AG04450 (cell line): ENCODE results near the gene HM13. TPM values are rescaled to one million over a fixed set of nuclear protein-coding genes. Genes with fewer than 3 reads are reported as not detected.

Experiments
- CTCF ChIA-PET: fragments of 300-600, 350-600 bp; formaldehyde crosslinking; extraction: SDS; loops from one replicate; lab custom pipeline; 2022; ENCODE audit warnings: antibody characterized with exemption, inconsistent platforms; lab: Charles Lee
- POLR2A ChIA-PET: fragments of 350-600 bp; formaldehyde crosslinking; extraction: SDS; loops from one replicate; lab custom pipeline; 2021; ENCODE audit warnings: antibody characterized with exemption, inconsistent platforms; lab: Yijun Ruan, JAX
- DNase-seq: peaks from one replicate; pipeline ENCODE4 v3.0.0-alpha.2; 2011; ENCODE audit warnings: low read depth, low spot score
- H3K27ac ChIP-seq: one replicate; pipeline ENCODE4 v1.5.1; 2012; ENCODE audit warnings: low read depth, low read length, control low read depth
- H3K27me3 ChIP-seq: one replicate; pipeline ENCODE4 v1.6.0; 2012; ENCODE audit warnings: low read length; ENCODE audit not compliant: control insufficient read depth, insufficient read depth
- H3K4me3 ChIP-seq: 2 replicates; pipeline ENCODE4 v1.5.1; 2011; ENCODE audit warnings: mild to moderate bottlenecking, low read depth, low read length, control low read depth
- H3K9me3 ChIP-seq: 2 replicates; pipeline ENCODE4 v1.5.1; 2012; ENCODE audit warnings: low read length; ENCODE audit not compliant: control insufficient read depth, insufficient read depth
- CTCF ChIP-seq: IDR thresholded peaks from 2 replicates; pipeline ENCODE4 v1.5.1; 2011; ENCODE audit warnings: low read depth, low read length, control low read depth, inconsistent platforms
- polyA plus RNA-seq: library from polyadenylated mRNA; depleted of rRNA; stranded (reverse); fragments of >200 nt; gene quantifications from 2 replicates; pipeline ENCODE4 v1.2.3, GENCODE V29; 2011

Gene HM13
- polyA plus RNA-seq, 1 experiment, result 167 TPM

GRCh38 chr20:31550099-31550498, 35.9 kb downstream of the HM13 start:
- CTCF ChIA-PET, result interaction anchor here (0.6 to 2.5 kb wide), 5 partner anchors 10 to 174 kb away, joined by 3 to 18 read pairs (median 8); no protein-coding TSS in a partner anchor
- no peak overlapping the region for H3K27ac ChIP-seq
- no peak for DNase-seq

GRCh38 chr20:31551163-31552081, 37.2 kb downstream of the HM13 start:
- DNase-seq, result no peak
- Histone ChIP-seq H3K9me3 (no peaks in the 10 kb centered on the region; the same call in 1 of the 2 replicates), H3K27me3 (no peaks in the 10 kb centered on the region), H3K27ac (no peak overlapping the region), H3K4me3 (no peak overlapping the region)
- ChIA-PET POLR2A (interaction anchor here (0.5 to 0.8 kb wide), 3 partner anchors 9 to 1195 kb away, joined by 3 to 9 read pairs (median 3); no protein-coding TSS in a partner anchor), CTCF (interaction anchor here (0.8 to 2.5 kb wide), 8 partner anchors 8 to 172 kb away, joined by 3 to 18 read pairs (median 6); no protein-coding TSS in a partner anchor)
- no peak for TF ChIP-seq CTCF

More at GRCh38 chr20:31550099-31550498, 35.9 kb downstream of the HM13 start:
- TF ChIP-seq CTCF, result no peak
- no peaks in the 10 kb centered on the region for H3K27me3 ChIP-seq
- no peaks in the 10 kb centered on the region; the same call in 1 of the 2 replicates for H3K9me3 ChIP-seq
- H3K4me3 ChIP-seq, result no peak overlapping the region
- POLR2A ChIA-PET, result interaction anchor here (2.2 kb wide), 1 partner anchor 10 kb away, joined by 6 read pairs; no protein-coding TSS in a partner anchor

GRCh38 chr20:31555203-31555775, 41.0 kb downstream of the HM13 start:
- H3K27me3 ChIP-seq, result no peaks in the 10 kb centered on the region
- H3K4me3 ChIP-seq, result no peak overlapping the region
- no peak for TF ChIP-seq CTCF
- POLR2A ChIA-PET, result interaction anchor here (0.6 to 1.3 kb wide), 2 partner anchors 18 to 34 kb away, joined by 3 to 14 read pairs; no protein-coding TSS in a partner anchor
- H3K27ac ChIP-seq, result peak overlapping the region; percentile 21
- CTCF ChIA-PET, result interaction anchor here (1.8 to 23.4 kb wide), 5 partner anchors 7 to 79 kb away, joined by 10 to 1107 read pairs (median 95); partner anchors contain the start of gene ID1
- no peak for DNase-seq
- no peaks in the 10 kb centered on the region for H3K9me3 ChIP-seq

- no peak overlapping the region for H3K4me3 ChIP-seq
- CTCF ChIA-PET, result interaction anchor here (0.6 to 23.4 kb wide), 19 partner anchors 8 to 164 kb away, joined by 3 to 1107 read pairs (median 5); partner anchors contain the start of genes BCL2L1 and ID1
- DNase-seq, result no peak
- POLR2A ChIA-PET, result interaction anchor here (1.0 to 4.4 kb wide), 8 partner anchors 8 to 52 kb away, joined by 3 to 55 read pairs (median 10); partner anchors contain the start of gene ID1
- peak overlapping the region; percentile 99 for H3K27ac ChIP-seq
- H3K27me3 ChIP-seq, result no peaks in the 10 kb centered on the region
- TF ChIP-seq CTCF, result no peak
- H3K9me3 ChIP-seq, result no peaks in the 10 kb centered on the region
These were observed 45.5 kb downstream of the HM13 start for GRCh38 chr20:31559704-31560093.
